Measurements from ENCODE around the gene NPSR1. TPM values are rescaled to one million over a fixed set of nuclear protein-coding genes. Genes with fewer than 3 reads are reported as not detected.
"Not testable (repeated sequence)": the region's sequence is repeated elsewhere in the genome, so short reads cannot be mapped to it uniquely, and the experiment has no call there.

NPSR1 gene
- total RNA-seq, 1 donor from 2014 or later, result not detected

GRCh38 chr7:34875481-34875880 is 217.5 kb downstream of the NPSR1 start:
- TF ChIP-seq CTCF (IDR thresholded peaks at IDR 0.05; ENCODE audit: insufficient read depth, low read length, poor library complexity, severe bottlenecking), result no peak
- no peak for DNase-seq (ENCODE audit: low read depth)
- Histone ChIP-seq H3K27me3 (ENCODE audit: control insufficient read depth, insufficient read depth, low read length) (no peaks in the 10 kb centered on the region), H3K36me3 (ENCODE audit: control insufficient read depth, insufficient read depth, low read length) (no peaks in the 10 kb centered on the region), H3K4me3 (ENCODE audit: low read depth, low read length) (no peak overlapping the region)

- not testable (repeated sequence) for H3K27me3 ChIP-seq (ENCODE audit: control insufficient read depth, insufficient read depth, low read length); DNase-seq (ENCODE audit: low read depth); H3K36me3 ChIP-seq (ENCODE audit: control insufficient read depth, insufficient read depth, low read length); H3K4me3 ChIP-seq (ENCODE audit: low read depth, low read length)
Measured at GRCh38 chr7:34878944-34879735, 221.1 kb downstream of the NPSR1 start.

- no peak for TF ChIP-seq CTCF (IDR thresholded peaks at IDR 0.05; ENCODE audit: insufficient read depth, low read length, poor library complexity, severe bottlenecking)
- no peak overlapping the region for H3K4me3 ChIP-seq (ENCODE audit: low read depth, low read length)
- H3K36me3 ChIP-seq (ENCODE audit: control insufficient read depth, insufficient read depth, low read length), result no peaks in the 10 kb centered on the region
- DNase-seq (ENCODE audit: low read depth), result no peak
- no peaks in the 10 kb centered on the region for H3K27me3 ChIP-seq (ENCODE audit: control insufficient read depth, insufficient read depth, low read length)
Measured at GRCh38 chr7:34879871-34880270, 221.9 kb downstream of the NPSR1 start.

- DNase-seq (ENCODE audit: low read depth), result not testable (repeated sequence)
Measured at GRCh38 chr7:34883855-34884254, 225.8 kb downstream of the NPSR1 start.

GRCh38 chr7:34886856-34887255 is 228.8 kb downstream of the NPSR1 start:
- no peak overlapping the region for H3K4me3 ChIP-seq (ENCODE audit: low read depth, low read length)
- DNase-seq (ENCODE audit: low read depth), result no peak
- H3K27me3 ChIP-seq (ENCODE audit: control insufficient read depth, insufficient read depth, low read length), result no peaks in the 10 kb centered on the region
- no peak for TF ChIP-seq CTCF (IDR thresholded peaks at IDR 0.05; ENCODE audit: insufficient read depth, low read length, poor library complexity, severe bottlenecking)
- H3K36me3 ChIP-seq (ENCODE audit: control insufficient read depth, insufficient read depth, low read length), result no peaks in the 10 kb centered on the region

More at GRCh38 chr7:34883855-34884254, 225.8 kb downstream of the NPSR1 start:
- not testable (repeated sequence) for H3K27me3 ChIP-seq (ENCODE audit: control insufficient read depth, insufficient read depth, low read length); H3K36me3 ChIP-seq (ENCODE audit: control insufficient read depth, insufficient read depth, low read length); H3K4me3 ChIP-seq (ENCODE audit: low read depth, low read length)

- no peak overlapping the region for H3K4me3 ChIP-seq (ENCODE audit: low read depth, low read length)
- no peak for TF ChIP-seq CTCF (IDR thresholded peaks at IDR 0.05; ENCODE audit: insufficient read depth, low read length, poor library complexity, severe bottlenecking)
- no peak for DNase-seq (ENCODE audit: low read depth)
- no peaks in the 10 kb centered on the region for H3K36me3 ChIP-seq (ENCODE audit: control insufficient read depth, insufficient read depth, low read length)
- no peaks in the 10 kb centered on the region for H3K27me3 ChIP-seq (ENCODE audit: control insufficient read depth, insufficient read depth, low read length)
Measured at GRCh38 chr7:34889951-34890350, 231.9 kb downstream of the NPSR1 start.

- TF ChIP-seq CTCF (IDR thresholded peaks at IDR 0.05; ENCODE audit: insufficient read depth, low read length, poor library complexity, severe bottlenecking), result no peak
- no peaks in the 10 kb centered on the region for H3K27me3 ChIP-seq (ENCODE audit: control insufficient read depth, insufficient read depth, low read length)
- H3K4me3 ChIP-seq (ENCODE audit: low read depth, low read length), result no peak overlapping the region
- H3K36me3 ChIP-seq (ENCODE audit: control insufficient read depth, insufficient read depth, low read length), result no peaks in the 10 kb centered on the region
- no peak for DNase-seq (ENCODE audit: low read depth)
Measured at GRCh38 chr7:34895202-34895601, 237.2 kb downstream of the NPSR1 start.

Data from kidney epithelial cell (primary cell).